ENCODE data around the gene RABAC1. TPM values are rescaled to one million over a fixed set of nuclear protein-coding genes. Genes with fewer than 3 reads are reported as not detected.

Gene RABAC1
- total RNA-seq, 2 donors from 2014 or later: 114 to 122 TPM

DNA sequence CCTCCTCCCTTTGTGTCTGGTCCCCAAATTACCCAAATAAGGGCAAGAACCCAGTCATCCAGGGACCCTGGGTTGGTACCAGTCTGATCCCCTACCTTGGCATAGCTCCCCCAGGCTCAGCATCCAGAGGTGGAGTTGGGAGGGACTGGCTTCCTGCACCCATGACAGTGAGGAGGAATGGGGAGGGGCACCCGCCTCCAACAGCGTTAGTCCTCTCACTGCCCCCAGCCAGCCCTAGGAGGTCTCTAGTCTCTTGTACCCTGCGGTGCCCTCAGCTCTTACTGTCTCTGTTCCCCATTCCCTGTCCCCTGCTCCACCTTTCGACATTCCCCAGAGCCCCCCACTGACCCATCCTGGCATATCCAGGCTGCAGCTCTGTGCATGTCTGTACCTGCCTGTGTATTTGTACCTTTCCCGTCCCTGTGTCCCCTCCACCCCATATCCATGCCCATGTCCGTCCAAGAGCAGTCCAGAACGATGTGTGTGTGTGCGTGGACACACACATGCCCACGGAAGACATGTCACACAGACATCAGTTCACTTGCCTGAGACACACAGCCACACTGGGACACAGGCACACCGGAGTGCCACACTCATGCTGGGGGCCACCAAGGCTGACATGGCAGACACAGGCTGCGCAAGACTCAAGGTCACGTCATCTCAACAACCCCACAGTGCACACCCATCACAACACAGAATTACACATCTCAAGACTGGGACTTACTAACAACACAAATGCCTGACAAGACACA lies 48.7 kb downstream of the RABAC1 start:
- Mint-ChIP-seq H3K27me3 (ENCODE audit: insufficient read depth) (peaks cover 58% of the 10 kb centered on the region), H3K27ac (no peak overlapping the region), H3K4me3 (no peak overlapping the region), H3K36me3 (ENCODE audit: low read depth) (peaks cover 12% of the 10 kb centered on the region), H3K9me3 (no peaks in the 10 kb centered on the region), H3K4me1 (no peaks in the 10 kb centered on the region)
- no peaks in the 10 kb centered on the region for H3K4me1 ChIP-seq (ENCODE audit: control insufficient read depth, insufficient read depth, low read length)
- TF ChIP-seq, protein P1, sequence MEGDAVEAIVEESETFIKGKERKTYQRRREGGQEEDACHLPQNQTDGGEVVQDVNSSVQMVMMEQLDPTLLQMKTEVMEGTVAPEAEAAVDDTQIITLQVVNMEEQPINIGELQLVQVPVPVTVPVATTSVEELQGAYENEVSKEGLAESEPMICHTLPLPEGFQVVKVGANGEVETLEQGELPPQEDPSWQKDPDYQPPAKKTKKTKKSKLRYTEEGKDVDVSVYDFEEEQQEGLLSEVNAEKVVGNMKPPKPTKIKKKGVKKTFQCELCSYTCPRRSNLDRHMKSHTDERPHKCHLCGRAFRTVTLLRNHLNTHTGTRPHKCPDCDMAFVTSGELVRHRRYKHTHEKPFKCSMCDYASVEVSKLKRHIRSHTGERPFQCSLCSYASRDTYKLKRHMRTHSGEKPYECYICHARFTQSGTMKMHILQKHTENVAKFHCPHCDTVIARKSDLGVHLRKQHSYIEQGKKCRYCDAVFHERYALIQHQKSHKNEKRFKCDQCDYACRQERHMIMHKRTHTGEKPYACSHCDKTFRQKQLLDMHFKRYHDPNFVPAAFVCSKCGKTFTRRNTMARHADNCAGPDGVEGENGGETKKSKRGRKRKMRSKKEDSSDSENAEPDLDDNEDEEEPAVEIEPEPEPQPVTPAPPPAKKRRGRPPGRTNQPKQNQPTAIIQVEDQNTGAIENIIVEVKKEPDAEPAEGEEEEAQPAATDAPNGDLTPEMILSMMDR (conservative IDR thresholded peaks at IDR 0.05): no peak
- peaks cover 2% of the 10 kb centered on the region for H3K36me3 ChIP-seq (ENCODE audit: control insufficient read depth, insufficient read depth, low read length)
- 71 to 82% methylated on average over 9 to 12 of the region's 12 CpGs for WGBS, 2 experiments (ENCODE audit: insufficient coverage in 1 of 2, insufficient read length in 1 of 2)
- peaks cover 54% of the 10 kb centered on the region for H3K27me3 ChIP-seq (ENCODE audit: control insufficient read depth, insufficient read depth, low read length, poor library complexity, severe bottlenecking)
- H3K27ac ChIP-seq (ENCODE audit: low read depth, low read length): no peak overlapping the region
- H3K9me3 ChIP-seq (ENCODE audit: control insufficient read depth, low read length): no peaks in the 10 kb centered on the region
- DNase-seq: no peak
- H3K9ac ChIP-seq (ENCODE audit: extremely low read depth, low read length, poor library complexity, severe bottlenecking): no peak overlapping the region
- H3K4me3 ChIP-seq (ENCODE audit: low read length): no peak overlapping the region

DNA sequence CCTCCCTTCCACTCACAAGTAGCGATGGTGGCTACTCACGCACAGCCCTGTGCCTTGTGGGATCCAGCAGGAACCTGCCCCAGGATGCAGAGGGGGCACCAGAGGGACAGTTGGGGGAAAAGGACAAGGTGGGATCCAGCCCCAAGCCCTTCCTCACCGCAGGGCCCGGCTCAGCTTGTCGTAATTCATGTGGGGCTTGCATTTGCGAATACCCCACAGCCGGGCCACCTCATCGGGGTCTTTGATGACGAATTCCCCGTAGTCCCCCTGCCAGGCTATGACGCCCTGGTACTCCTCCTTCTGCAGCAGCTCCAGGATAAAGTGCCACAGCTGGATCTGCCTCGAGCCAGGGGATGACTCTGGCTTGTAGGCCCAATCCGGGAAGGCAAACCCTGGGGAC lies 49.4 kb downstream of the RABAC1 start:
- Histone ChIP-seq H3K36me3 (ENCODE audit: control insufficient read depth, insufficient read depth, low read length) (peaks cover 10% of the 10 kb centered on the region), H3K4me1 (ENCODE audit: control insufficient read depth, insufficient read depth, low read length) (no peaks in the 10 kb centered on the region), H3K27ac (ENCODE audit: low read depth, low read length) (no peak overlapping the region), H3K4me3 (ENCODE audit: low read length) (no peak overlapping the region), H3K9ac (ENCODE audit: extremely low read depth, low read length, poor library complexity, severe bottlenecking) (no peak overlapping the region), H3K9me3 (ENCODE audit: control insufficient read depth, low read length) (no peaks in the 10 kb centered on the region), H3K27me3 (ENCODE audit: control insufficient read depth, insufficient read depth, low read length, poor library complexity, severe bottlenecking) (peaks cover 47% of the 10 kb centered on the region)
- Mint-ChIP-seq H3K4me3 (no peak overlapping the region), H3K9me3 (no peaks in the 10 kb centered on the region), H3K27ac (no peak overlapping the region), H3K4me1 (peaks cover under 1% of the 10 kb centered on the region), H3K27me3 (ENCODE audit: insufficient read depth) (peaks cover 58% of the 10 kb centered on the region), H3K36me3 (ENCODE audit: low read depth) (peaks cover 15% of the 10 kb centered on the region)
- TF ChIP-seq, protein P1 (conservative IDR thresholded peaks at IDR 0.05): no peak
- DNase-seq: no peak
- WGBS, 2 experiments (ENCODE audit: insufficient coverage in 1 of 2, insufficient read length in 1 of 2): 70 to 78% methylated on average over 12 to 13 of the region's 13 CpGs

DNA sequence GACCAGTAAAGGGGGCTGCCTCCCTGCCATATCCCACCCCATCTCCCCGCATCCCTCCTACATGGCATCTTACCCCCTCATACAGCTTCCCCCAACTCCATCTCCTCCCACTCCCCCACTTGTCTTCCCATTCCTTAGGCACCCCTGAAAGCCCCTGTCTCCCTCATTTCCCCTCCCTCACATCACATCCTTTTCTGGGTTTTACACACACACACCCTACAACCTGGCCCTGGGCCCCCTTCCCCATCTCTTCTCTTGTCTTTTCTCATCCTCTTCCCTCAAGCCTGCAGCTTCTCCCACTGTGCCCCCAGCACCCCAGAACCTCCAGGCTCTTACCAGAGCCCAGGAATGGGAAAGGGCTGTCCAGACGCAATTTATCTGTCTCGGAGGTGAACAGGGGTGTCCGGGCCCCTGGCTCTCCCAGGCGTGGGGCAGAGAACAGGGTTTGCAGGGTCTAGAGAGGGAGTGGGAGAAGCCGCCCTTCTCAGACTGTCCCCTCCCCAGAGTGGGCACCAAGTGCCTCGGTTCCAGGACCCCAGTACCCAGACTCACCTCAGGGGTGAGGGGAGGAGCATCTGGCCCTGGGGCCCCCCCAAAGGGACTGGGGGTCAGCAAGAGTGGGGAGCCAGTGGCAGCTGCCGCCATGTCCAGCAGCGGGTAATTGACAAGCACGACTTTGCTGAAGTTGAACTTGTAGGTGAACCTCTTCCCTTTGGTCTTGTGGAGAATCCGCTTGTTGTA lies 50.2 kb downstream of the RABAC1 start:
- Histone ChIP-seq H3K4me3 (ENCODE audit: low read length) (no peak overlapping the region), H3K9me3 (ENCODE audit: control insufficient read depth, low read length) (no peaks in the 10 kb centered on the region), H3K4me1 (ENCODE audit: control insufficient read depth, insufficient read depth, low read length) (peaks cover 2% of the 10 kb centered on the region), H3K27ac (ENCODE audit: low read depth, low read length) (no peak overlapping the region), H3K27me3 (ENCODE audit: control insufficient read depth, insufficient read depth, low read length, poor library complexity, severe bottlenecking) (peaks cover 39% of the 10 kb centered on the region), H3K9ac (ENCODE audit: extremely low read depth, low read length, poor library complexity, severe bottlenecking) (no peak overlapping the region), H3K36me3 (ENCODE audit: control insufficient read depth, insufficient read depth, low read length) (peaks cover 17% of the 10 kb centered on the region)
- TF ChIP-seq, protein P1 (conservative IDR thresholded peaks at IDR 0.05): no peak
- Mint-ChIP-seq H3K27me3 (ENCODE audit: insufficient read depth) (peaks cover 52% of the 10 kb centered on the region), H3K36me3 (ENCODE audit: low read depth) (peaks cover 23% of the 10 kb centered on the region), H3K27ac (no peak overlapping the region), H3K4me1 (peaks cover 7% of the 10 kb centered on the region), H3K9me3 (no peaks in the 10 kb centered on the region), H3K4me3 (no peak overlapping the region)
- WGBS, 2 experiments (ENCODE audit: insufficient coverage in 1 of 2, insufficient read length in 1 of 2): 89 to 90% methylated on average over 3 to 11 of the region's 11 CpGs
- no peak for DNase-seq
